GM21619 (cell line): ENCODE data around the gene MEIS2.

Experiments used
- ATAC-seq: cut with Tn5 transposase; IDR thresholded peaks from one replicate; pipeline ENCODE4 v1.9.1; 2021; ENCODE audit not compliant: unreplicated experiment

MEIS2 gene

DNA sequence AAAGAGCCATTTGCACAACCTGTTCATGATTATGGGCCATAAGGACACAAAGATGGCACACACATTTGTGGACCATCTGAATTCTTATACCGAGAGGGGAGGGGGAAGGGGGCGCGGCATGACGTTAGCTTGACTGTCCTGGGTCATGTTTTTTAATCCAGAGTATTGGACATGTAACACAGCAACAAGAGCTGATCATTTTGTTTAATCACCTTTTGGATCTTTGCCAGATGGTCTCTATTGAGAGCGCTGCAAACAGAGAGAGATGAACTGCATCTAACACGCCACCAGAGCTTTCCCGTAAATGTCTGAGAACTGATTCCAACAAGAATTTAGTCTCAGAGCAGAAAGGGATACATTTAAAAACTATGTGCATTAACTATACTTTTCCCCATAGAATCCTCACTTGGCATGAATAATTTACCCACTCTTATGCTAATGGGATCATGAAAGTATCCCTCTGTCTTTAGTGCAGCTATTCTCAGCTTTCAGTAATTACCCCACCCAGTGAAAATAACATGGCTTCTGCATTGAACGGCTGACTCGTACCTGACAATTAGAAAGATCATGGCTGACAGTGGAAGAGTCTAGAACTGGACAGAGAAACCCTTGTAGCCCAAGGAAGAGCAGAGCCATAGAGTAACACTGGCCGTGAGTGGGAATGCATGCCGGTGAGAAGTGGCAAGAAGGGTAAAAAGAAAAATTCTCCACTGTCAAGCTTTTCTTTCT, 22.6 kb downstream of the MEIS2 start:
- no peak for ATAC-seq

DNA sequence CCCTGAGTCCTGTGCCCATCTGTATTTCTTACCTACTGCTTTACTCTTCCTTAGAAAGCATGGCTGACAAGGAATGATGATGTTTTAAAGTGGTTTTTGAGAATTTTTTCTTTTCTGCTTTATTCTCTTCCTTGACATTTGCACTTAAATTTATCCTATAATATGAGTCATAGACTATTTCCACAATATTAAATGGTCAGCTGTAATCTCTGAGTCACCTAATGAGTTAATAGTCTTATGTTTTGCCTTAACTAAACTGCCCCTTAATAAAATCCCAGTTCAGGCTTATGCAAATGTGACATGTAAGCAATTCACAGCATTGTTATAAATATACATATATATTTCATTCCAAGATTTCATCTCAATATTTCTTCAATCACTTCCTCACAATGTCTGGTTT, 23.8 kb downstream of the MEIS2 start:
- ATAC-seq = no peak

DNA sequence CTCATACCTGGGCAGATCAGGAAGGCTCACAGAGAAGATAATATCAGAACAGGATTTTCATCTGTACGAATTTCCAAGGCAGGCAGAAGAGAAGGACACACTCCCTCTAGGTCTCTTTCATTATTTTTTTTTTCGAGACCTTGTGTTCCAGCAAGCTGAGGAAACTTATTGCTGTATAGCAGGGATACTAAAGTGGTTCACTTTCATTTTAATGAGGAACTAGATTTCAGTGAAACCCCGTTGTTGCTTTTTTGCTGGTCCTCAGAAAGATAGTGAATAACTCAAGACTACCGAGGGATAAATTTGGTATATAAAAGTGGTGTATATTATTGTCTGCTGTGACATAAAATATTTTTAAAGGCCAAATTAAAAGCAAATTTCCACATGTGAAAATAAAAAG, 24.6 kb downstream of the MEIS2 start:
- no peak for ATAC-seq

DNA sequence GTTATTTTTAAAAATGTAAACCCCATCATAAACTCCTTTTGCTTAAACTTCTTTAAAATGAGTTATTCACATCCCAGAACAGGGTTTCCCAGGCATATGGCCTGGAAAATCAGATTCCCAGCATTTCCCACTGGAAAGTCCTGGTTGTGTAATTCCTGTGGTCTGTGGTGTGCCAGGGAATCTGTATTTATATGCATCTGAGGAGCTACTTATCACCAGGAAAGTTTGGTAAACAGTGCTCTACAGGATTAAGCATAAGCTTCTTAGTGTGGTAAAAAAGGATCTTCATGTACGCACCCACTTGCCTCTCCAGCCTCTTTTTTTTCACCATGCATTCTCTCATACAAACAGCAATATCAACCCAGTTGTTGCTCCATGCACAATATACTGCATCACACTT, 28.2 kb downstream of the MEIS2 start:
- no peak for ATAC-seq

DNA sequence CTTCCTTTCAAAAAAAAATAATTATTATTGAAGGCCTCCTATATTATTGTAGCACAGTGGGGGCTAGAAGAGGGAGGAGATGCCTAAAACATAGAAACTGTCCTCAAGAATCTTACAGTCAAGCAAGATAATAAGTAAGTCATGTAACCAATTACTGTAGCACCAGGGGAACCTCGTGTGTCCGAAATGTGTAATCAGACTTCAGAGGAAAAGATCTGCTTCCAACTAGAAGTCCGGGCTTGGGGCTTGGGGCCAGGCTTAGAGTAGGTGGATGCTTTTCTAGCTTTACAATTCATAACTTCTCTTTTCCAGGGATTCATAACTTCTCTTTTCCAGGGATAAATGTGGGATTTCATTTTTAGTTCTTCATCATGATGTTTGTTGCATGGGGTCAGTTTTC, 29.2 kb downstream of the MEIS2 start:
- ATAC-seq = no peak

DNA sequence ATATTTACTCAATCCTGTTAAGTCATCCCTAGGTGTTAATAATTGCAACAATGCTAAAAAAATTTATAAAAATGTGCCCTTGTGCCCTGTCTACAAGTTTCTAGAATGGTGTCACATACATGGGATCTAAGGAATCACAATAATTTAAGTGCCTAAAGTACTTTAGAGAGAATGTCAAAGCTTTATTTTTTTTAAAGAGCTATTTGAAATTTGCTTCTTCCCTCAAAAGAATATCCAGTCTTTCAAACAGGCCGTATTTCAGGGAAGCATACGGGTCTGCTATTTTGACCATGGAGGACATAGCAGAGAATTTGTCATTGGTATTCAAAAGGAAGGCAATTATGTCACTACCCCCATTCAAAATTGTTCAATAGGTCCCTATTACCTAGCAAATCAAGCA, 29.7 kb downstream of the MEIS2 start:
- no peak for ATAC-seq

DNA sequence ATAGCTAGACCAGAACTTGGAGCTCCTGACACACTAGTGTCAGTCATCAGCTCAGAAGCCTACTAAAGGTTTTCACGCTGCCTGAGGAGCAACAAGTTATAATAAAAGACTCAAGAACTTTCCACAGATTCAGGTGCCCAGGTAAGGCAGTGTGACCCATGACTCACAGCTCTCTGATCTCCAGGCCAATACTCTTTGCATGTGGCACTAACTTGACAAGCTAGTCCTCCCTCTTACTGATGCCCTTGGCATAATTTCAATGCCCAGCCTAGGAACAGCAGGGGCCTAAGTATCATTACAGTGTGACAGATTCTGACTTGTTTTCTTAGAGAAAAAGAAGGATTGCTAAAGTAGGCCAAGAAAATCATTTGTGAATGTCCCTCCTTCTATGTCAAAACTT, 38.4 kb downstream of the MEIS2 start:
- no peak for ATAC-seq

DNA sequence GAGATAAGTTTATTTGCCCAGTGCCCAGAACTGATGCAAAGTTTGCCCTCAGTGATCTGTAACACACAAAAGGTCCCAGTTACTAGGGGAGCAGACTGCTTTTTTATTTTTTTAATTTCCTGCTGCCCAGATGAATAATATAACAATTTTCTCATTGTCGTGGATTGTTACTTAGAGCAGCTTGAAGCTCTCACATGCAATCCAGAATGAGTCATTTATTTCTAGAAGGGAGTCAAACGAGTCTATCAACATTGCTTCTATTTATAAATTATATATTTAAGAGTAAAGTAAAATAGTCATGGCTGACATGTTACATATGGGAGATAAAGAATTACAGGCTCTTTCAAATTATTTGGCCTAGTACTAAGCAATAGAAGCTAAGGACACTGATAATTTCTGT, 41.3 kb downstream of the MEIS2 start:
- ATAC-seq = no peak

DNA sequence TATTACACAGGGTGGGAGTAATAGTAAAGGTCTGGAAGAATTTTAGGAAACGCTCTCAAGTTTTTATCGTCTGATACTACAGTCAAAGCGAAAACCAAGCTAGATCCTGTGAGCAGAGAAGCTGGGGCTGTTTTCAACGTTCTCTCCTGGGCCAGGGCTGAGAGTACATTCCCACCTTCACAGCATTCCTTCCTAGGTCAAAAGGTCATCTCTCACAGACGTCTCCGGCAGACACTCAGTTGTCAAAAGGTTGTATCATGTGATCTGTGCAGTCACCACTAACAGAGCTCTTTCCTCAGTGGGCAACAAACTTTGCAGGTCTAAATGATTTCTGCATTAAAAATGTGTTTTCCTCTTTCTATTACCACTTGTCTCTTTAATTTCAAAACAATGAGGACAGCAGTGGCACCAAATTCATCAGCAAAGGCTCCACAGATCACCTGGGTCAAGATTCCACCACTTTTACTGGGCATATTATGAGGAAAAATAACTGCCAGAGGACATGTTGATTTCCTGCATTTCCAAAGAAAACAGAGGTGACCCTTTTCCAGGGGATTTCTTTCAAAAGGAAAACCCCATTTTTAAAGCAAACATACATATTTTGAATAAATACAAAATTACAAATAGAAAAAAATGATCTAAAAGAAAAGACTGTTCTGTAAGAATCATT, 41.9 kb downstream of the MEIS2 start:
- ATAC-seq = no peak

DNA sequence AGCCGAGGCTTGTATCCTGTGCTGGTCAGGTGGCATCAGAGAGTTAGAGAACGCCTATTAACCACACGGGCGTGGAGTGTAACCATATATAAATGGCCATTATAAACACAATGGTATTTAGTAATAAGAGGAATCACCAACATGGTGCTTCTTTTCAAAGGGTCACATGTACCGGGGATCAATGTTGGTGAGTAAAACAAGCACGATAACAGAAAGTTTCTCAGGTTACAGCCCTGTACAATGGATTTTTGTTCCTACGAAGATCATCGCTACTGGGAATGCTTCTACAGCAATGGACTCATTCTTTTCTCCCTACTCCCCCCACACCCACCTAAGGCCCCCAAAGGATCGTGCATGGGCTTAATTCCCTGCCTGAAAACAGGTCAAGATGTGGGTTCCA, 42.5 kb downstream of the MEIS2 start:
- ATAC-seq = no peak

DNA sequence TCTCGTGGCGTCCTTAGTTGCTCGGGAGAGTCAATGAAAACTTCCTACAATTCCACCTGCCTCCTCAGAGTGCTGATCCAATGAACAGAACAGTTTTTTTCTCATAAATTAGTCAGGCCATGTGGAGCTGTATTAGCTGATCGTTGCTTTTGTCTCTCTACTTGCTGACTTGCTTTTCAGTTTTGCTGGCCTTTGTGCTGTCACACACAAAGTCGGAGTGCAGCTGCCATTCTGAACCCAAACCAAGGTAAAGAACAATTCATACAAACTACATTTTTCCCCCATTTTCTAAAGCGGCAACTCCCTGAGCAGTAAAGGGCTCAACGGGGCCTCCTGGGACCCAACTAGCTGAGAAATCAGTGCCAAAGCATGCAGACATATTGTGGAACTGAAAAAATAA, 43.1 kb downstream of the MEIS2 start:
- no peak for ATAC-seq

DNA sequence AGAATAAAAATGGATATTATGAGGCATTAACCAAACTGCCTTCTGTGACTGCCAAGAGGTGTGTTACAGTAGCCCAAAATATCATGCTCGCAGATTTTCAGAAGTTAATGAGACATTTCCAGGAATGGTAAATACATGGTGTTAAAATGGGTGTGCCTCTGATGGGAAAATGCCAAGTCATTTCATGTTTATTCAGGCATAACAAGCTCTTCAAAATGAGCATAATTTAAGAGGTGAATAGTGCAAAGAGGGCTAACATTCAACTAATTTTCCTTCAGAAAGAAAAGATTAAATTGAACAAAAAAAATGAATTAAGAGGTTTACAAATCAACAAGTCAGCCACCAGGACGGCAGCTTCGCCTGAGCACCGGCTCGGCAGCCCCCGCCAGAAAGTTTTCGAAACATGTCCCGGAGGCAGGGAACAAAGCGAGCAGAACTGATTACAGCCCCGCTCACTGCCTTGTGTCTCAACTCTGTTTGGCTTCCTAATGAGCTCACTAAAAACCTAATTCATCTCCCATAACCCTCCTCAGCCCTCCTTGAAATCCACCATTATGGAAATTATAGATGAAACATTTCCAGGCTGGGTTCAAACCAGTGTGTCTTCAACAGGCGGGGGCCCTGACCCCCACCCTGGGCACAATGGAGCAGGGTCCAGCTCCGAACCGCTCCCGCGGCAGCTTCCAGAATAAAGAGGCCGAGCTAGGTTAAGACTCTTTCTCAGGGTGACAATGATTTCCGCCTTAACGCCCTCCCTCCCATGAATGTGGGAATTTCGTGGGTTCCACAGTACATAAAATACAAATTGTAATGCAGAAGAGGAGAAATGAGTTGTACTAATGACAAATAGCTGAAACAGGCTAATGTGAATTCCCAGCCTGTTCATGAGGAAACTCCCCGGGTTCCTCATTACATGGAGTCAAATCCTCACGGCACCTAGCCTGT, 43.9 kb downstream of the MEIS2 start:
- no peak for ATAC-seq

DNA sequence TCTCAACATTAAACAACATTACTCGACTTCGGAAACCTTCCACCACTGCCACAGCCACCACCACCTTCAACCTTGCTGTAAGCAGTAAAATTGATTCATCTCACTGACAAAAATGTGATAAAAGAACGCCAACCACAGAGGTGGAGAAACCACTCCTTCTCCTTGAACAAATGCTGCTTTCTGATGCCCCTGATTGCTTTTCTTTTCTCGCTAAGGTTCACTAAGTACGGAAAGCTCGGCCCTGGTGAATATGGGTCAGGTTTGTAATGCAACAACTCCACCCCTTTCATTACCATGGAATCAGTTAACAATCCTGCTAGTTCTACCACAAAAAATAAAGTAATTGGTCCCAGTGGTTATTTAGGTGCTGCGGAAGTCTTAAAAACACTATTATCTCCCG, 44.9 kb downstream of the MEIS2 start:
- no peak for ATAC-seq

DNA sequence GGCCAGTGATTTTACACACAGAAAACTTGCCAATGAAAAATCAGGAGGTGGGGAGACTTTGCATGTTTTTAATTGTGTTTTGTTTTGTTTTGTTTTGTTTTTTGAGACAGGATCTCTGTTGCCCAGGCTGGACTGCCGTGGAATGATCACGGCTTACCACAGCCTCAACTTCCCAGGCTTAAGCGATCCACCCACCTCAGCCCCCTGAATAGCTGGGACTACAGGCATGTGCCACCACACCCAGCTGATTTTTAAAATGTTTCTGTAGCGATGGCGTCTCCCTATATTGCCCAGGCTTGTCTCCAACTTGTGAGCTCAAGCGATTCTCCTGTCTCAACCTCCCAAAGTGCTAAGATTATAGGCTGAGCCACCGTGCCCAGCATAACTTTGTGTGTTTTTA, 46.0 kb downstream of the MEIS2 start:
- no peak for ATAC-seq

DNA sequence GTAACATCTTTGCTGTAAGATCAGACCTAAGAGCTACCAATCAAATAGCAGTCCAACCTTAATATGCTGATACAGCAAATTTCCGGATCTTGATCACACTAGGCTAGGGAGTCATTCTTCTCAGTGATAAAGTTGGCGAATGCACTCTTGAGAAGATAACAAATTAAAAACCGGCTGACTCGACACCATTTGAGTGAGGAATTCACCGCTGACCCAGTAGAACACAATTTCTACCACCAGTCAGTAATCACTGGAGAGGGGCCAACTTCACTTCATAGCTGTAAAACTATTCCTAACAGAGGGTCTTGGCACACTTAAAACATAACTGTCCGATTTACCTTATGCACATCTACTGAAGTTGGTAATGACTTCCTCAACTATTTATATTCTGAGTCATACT, 47.2 kb downstream of the MEIS2 start:
- no peak for ATAC-seq

DNA sequence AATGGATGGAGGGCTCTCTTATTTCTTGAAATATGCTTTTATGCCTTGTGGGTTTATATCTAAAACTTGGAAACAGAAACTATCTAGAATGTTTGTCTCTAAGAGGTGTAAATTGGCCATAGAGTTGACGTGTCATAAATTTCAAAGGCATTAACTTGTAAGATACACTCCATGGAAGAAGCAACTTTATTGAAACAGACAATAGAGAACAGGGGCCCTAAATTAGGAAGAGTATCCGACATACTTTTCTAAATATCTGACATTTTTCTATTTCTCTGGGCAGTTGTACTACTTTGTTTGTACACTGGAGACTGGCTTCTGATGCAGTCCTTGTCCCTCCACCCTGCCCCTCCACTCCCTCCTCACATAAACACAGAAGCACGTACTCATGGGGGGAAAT, 50.0 kb downstream of the MEIS2 start:
- ATAC-seq = no peak

DNA sequence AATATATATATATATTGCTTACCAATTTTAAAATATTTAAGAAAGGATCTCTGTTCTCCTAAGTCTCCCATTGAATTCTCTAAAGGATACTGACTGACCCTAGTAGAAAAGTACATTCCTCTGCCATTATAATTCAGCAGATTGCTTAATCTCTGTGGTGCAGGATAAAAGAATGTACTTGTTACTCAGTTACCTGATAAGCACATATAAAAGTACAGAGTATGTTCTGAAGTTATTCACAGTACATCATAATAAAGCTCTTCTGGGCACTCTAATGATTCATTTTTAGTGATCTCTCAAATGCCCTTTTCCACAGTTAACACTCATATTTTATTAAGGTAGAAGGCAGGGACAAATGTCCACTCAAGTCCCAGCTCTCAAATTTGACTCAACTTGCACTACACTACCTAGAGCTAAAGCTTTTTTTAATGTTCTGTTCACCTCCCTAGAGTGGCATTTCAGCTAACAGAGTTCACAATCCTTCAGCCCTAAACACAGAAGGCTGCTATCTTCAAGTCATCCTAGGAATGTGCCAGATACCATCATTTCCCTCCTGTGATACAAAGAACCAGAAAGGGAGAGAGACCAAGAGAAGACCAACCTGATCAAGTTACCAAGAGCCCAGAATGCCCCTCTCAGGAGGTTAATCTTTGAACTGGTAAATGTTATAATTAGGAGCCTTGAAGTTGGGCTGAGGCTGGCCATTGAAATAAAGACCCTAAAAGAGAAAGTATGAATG, 53.3 kb downstream of the MEIS2 start:
- ATAC-seq = no peak

DNA sequence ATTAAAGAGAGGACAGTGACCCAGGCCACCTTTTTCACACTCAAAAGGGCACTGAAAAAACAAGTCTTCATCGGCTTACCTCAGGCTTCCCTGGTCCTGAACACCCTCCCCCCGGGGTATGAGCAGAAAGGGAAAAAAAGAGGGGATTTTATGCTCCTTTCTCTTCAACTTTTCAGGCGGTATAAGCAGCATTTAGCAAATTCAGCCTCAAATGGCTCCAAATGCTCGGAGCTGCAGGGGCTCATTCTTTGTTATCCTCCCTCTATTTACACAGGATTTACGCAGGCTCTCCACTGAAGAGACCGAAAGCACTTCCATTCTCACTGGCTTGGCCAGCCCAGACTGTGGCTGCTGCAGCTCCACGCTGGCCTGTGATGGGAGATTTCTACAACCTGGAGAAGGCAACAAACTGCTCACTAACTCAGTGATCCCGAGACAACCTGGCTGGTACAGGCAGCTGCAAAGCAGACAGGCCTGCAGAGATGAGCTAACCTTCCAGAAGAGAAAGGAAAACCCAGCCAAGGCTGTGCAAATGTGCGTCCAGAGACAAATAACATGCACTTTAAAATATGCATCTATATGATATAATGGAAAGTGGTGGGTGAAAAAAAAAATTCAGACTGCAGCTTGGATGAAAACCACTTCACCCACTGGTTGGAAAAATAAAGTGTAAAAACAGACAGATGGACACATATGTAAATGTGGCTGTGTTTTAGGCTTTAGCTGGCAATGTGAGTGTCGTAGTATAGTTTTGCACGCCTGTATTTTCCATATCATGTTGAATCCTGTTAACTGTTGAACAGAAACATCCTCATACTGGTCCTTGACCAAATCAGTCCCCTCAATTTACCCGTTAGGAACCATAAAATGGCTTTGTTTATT, 54.2 kb downstream of the MEIS2 start:
- ATAC-seq = no peak

DNA sequence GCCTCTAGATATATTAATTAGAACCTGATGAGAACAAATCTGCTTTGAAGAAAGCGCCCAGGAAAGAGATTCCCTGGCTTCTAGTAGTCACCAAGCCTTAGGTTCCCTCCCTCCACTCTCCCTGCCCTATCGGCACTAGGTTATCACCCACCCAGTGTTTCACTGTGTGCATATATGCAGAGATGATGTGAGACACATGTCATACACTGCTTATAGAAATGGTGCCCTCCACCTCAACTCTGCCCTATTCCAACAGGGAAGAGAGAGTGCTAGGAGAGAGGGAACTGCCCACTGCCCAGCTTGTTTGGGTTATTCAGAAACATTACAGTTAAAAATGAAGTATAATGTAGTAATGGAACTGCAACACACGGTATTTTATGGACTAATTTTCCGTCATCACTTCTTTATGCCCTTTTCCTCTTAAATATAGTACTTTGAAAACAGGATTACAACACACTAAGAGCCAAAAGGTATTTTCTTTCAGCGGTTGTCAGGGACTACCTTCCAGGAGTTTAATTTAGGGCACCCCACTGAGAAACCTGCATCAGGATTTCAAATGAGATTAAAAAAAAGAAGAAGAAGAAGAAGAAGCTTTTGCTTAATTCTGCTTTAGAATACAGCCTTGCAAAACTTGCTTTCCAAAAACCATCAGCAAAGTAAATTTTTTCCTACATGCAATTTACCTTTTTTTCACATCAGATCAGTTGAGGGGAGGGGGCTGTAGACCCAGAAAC, 55.3 kb downstream of the MEIS2 start:
- ATAC-seq = no peak

DNA sequence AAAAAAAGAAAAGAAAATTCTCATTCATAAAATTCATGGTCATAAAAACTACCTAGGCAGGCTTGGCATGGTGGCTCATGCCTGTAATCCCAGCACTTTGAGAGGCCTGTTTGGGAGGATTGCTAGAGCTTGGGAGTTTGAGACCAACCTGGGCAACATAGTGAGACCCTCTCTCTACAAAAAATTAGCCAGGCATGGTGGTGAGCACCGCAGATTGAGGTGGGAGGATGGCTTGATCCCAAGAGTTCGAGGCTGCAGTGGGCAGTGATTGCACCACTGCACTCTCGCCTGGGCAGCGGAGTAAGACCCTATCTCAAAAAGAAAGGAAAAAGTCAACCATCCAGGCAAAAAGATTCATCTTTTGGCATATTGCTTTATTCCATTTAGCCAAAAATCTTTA, 58.5 kb downstream of the MEIS2 start:
- ATAC-seq = no peak
